Embryonic facial prominence (tissue), 1 donor: Measurements from ENCODE around the gene ZNF195.
"Not testable (repeated sequence)": the region's sequence is repeated elsewhere in the genome, so short reads cannot be mapped to it uniquely, and the experiment has no call there.

Experiments used
- DNase-seq: peaks from one replicate; pipeline ENCODE4 v3.0.0-alpha.2; 2016; ENCODE audit errors: extremely low spot score

ZNF195 gene

DNA sequence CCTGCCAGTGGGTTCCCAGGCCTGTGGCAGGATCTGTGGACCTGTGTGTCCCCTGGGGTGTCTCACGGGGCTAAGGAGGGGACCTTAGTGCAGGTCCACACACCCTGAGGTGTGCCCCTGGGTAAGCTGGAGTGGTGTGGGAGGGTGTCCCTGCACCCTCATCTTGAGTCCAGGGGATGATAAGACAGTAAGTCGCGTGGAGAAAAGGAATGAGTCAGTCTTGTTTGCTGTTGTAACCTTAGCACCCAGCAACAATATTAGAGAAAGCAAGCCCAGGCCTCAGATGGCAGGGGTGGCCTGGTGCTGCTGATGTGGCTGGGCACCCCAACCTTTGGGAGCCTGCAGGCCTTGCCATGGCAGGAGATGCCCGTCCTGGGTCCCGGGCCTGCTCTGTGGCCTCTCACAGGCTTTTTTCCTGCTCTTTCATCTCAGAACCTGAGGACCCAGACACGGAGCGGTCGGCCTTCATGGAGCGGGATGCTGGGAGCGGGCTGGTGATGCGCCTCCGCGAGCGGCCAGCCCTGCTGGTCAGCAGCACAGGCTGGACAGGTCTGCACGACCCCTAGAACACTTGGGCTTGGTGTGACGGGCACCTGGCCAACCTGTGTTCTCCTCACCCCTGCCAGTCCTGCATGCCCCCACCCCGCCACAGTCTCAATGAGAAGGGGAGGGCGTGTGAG, 23.4 kb upstream of the ZNF195 start:
- not testable (repeated sequence) for DNase-seq

DNA sequence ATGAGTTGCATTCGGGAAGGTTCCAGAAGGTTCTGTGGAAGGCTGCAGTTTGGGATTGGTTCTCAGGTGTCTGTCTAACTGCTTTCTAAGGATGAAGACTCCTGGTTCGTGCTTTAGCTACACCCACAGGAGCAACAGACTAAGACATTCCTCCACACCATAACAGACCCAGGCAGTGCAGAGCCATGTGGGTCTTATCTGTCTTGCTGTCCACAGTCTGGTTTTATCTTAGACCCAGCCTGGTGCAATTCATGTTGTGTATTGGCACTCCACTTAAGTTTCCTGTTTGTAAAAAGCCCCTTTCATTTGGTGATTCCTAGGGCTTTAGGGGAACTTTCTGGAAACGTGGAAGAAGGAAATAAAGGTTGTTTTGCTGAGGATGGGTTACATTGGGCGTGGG, 22.1 kb upstream of the ZNF195 start:
- DNase-seq: not testable (repeated sequence)

DNA sequence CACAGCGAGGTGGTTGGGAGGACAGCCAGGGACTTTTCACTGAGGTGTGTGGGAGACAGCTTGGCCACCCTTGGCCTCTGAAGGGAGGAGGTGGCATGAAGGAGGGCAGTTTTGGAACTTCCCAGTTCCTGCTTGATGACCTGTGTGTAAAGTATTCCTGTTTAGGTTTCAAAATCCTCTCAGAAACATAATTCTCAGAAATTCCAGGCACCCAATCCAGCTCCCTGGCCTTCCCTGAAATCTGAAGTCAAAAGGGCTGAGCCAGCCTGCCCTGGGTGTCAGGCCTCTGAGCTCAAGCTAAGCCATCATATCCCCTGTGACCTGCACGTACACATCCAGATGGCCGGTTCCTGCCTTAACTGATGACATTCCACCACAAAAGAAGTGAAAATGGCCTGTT, 19.6 kb upstream of the ZNF195 start:
- DNase-seq: not testable (repeated sequence)

DNA sequence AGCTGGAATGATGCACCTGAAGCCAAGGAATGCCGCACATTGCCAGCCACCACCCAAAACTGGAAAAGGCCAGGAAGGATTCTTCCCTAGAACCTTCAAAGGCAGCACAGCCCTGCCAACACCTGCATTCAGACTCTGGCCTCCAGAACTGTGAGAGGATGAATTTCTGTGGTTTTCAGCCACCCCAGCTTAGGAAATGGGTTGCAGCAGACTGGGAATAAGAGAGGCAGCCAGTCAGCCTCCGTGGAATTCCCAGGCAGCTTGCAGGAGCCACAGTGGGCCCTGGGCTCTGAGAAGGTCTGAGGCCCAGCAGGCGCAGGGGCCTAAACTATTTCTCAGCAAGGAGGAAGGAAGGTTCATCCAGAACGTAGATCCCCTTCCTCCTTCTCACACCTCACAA, 19.2 kb upstream of the ZNF195 start:
- DNase-seq: not testable (repeated sequence)

DNA sequence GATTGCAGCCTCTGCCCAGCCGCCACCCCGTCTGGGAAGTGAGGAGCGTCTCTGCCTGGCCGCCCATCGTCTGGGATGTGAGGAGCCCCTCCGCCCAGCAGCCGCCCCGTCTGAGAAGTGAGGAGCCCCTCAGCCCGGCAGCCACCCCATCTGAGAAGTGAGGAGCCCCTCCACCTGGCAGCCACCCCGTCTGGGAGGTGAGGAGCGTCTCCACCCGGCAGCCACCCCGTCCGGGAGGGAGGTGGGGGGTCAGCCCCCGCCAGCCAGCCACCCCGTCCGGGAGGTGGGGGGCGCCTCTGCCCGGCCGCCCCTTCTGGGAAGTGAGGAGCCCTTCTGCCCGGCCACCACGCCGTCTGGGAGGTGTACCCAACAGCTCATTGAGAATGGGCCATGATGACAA, 18.3 kb upstream of the ZNF195 start:
- DNase-seq: not testable (repeated sequence)

DNA sequence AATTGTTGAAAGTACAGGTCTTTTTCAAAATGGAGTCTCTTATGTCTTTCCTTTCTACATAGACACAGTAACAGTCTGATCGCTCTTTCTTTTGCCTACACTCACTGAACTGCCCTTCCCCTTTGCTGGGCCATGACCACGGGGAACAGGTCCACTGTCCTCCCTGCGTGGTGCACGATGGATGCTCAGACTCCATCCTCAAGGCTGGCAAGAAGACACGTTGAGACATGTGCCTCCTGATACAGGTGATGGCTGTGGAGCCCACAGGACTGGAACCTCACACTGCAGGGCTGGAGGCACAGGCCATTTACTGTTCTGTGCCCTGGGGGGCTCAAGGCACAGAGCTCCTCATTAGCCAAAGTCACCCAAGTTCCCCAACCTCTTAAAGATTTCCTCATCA, 16.5 kb upstream of the ZNF195 start:
- DNase-seq: not testable (repeated sequence)

DNA sequence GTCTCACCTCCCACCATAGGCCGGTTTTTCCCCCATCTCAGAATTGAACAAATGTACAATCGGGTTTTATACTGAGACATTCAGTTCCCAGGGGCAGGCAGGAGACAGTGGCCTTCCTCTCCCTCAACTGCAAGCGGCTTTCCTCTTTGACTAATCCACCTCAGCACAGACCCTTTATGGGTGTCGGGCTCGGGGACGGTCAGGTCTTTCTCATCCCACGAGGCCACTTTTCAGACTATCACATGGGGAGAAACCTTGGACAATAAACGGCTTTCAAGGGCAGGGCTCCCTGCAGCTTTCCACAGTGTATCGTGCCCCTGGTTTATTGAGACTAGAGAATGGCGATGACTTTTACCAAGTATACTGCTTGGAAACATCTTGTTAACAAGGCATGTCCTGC, 16.0 kb upstream of the ZNF195 start:
- DNase-seq: not testable (repeated sequence)

DNA sequence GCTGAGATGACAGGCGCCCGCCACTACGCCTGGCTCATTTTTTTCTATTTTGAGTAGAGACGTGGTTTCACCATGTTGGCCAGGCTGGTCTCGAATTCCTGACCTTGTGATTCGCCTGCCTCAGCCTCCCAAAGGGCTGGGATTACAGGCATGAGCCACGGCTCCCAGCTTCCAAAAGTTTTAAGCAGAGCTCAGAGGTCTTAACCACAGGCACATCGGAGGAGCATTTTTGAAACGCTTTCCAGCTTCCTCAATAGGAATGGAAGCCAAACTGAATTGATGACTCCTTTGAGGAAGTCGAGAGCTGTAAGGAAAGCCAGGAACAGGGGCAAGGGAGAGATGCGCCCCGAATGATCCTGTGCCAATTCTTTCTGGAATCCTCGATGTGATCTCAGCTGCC, 14.5 kb upstream of the ZNF195 start:
- DNase-seq: not testable (repeated sequence)

DNA sequence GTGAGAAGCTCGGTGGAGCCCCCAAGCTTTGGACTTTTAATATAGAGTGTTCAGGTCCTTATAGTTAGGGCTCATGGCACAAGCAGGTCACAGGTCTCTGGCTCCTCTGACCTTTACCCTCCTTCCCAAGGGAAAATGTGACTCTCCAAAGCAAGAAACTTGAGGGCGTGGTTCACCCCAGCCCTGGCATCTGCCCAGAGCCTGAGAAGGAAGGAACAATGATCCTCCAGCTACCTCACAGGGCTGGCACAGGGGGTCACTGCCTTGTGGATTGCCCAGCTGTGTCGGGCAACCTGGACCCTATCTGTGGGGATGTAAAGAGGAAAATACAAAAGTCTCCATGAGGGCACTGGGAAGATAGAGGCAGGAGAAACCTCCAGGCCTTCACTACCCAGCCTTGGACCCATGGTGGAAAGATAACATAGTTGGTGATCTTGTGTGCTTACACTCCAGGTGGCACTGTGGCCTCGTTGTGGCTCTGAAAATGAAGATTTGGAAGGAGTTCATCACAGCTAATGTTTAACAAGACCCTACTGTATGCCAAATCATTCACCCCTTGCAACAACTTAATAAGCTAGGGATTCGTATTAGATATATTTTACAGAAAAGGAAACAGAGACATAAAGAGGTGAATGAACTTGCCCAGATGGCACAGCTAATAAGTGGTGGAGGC, 3.8 kb upstream of the ZNF195 start:
- no peak for DNase-seq

DNA sequence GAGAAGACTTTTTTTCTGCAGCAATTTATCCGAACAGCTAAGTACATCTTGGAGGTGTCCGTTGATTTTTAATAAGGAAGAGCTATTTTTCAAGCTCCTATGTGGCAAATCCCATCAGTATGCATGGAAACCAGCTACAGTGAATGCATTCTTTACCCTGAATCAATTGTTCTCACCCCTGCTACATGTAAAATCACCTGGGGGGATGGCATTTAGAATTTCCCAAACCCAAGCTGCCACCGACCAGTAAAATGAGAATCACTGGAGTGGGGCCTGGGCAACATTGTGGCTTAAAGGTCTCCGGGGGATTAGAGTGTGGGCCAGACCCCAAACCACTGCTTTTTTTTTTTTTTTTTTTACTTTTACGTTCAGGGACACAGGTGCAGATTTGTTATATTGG, 2.8 kb upstream of the ZNF195 start:
- no peak for DNase-seq

DNA sequence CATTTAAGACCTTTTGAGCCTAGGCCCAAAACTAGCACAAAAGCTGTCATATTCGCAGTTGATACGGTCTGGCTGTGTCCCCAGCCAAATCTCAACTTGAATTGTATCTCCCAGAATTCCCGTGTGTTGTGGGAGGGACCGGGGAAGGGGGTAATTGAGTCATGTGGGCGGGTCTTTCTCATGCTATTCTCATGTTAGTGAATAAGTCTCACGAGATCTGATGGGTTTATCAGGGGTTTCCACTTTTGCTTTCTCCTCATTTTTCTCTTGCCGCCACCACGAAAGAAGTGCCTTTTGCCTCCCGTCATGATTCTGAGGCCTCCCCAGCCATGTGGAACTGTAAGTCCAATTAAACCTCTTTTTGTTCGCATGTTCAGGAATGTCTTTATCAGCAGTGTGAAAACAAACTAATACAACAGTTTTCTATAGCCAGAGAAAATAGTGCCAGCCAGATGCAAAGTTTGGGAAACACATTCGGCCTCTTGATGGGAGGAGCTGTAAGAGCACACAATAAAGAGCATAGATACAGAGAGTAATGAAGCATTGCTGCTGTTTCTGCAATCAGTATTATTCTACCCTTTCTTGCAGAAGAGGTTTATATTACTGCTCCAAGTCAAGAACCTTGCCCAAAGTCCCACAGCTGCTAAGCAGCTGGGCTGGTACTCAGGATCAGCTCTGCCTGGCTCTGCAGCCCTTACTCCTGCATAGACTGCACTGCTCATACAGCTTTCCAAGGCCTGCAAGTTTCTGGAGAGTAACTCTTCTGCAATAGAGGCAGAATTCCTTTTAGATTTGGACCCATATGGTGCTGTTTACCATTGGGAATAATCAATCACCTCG, 2.0 kb upstream of the ZNF195 start:
- DNase-seq: no peak

DNA sequence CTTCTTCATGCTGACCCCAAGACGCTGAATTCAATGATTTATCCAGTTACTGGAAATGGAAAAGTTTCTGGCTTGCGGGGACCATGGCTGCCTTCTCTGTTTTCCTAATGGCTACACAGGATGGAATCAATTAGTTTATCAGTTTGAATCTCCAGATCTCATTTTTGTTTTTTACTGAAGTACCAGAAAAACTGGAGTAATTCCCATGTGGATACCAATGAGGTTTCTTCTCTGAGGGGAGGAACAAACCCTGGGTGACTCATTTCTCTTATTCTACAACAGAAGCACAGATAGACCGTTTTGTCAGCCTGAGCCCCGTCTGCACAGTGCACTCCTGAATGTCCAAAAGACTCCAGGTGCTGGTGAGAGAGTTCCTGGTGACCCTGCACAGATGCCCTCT, 3.4 kb downstream of the ZNF195 start:
- no peak for DNase-seq

DNA sequence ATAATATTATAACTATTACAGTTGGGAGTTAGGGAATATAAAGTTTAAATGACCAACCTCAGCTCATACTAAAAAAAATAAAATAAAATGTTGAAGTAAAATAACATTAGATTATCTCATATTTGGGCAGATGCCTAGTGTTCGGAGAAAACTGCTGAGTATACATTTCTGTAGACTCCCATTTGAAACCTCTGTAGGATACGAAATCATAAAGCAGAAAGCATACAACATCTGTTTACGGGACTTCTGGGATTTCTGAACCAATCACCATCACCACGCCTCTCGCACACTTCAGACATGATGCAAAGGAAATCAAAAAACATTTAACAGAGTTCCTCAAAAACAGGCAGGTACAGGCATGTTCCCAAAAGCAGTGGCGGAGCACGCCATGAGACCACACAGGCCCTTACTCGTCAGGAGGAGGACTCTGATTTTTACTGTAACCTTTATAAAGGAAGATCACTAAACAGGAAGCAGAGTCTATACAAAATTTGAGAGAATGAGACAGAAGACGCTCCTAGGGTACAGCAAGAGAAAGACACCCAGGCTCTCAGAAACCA, 8.6 kb downstream of the ZNF195 start:
- no peak for DNase-seq

DNA sequence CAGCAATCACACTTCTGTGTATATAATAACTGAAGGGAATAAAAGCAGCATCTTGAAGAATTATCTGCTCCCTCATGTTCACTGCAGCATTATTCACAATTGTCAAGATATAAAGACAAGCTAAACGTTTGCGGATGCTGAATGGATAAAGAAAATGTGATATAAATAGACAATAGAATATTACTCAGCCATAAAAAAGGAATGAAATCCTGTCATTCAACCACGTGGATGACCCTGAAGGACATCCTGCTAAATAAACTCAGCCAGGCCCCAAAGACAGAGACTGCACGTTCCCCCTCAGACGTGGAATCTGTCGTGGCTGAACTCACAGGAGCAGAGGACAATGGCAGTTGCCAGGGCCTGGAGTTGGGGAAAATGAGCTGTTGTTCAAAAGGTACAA, 9.6 kb downstream of the ZNF195 start:
- DNase-seq: no peak

DNA sequence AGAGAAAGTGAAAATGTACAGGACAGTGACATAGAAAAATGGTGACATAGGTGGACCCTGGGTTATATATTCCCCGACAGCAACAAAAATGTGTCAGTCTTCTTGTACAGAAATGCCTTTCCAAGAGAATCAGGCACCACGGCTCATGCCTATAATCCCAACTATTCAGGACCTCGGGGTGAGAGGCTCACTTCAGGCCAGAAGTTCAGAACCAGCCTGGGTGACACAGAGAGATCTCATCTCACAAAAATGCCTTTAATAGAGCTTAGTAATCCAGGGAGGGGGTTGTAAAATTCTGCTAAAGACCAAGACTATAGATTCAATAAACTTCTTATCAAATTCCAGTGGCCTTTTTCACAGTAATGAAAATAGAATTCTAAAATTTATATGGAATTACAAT, 10.7 kb downstream of the ZNF195 start:
- no peak for DNase-seq

DNA sequence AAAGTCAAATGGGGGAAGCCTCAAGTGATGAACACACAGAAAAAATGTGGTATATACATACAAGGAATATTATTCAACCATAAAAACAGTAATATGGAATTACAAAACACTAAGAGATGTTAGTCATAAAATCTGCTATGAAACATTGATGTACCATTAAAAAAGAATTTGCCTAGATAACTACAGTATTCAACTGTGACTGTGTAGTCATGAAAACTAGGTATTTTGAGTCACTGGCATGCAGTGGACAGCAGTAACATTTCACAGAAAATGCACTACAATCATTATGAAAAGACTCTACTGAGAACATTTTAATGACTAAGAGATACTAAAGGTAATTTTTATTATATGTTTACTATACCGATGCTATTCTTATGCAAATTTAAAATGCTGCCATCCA, 11.7 kb downstream of the ZNF195 start:
- no peak for DNase-seq

DNA sequence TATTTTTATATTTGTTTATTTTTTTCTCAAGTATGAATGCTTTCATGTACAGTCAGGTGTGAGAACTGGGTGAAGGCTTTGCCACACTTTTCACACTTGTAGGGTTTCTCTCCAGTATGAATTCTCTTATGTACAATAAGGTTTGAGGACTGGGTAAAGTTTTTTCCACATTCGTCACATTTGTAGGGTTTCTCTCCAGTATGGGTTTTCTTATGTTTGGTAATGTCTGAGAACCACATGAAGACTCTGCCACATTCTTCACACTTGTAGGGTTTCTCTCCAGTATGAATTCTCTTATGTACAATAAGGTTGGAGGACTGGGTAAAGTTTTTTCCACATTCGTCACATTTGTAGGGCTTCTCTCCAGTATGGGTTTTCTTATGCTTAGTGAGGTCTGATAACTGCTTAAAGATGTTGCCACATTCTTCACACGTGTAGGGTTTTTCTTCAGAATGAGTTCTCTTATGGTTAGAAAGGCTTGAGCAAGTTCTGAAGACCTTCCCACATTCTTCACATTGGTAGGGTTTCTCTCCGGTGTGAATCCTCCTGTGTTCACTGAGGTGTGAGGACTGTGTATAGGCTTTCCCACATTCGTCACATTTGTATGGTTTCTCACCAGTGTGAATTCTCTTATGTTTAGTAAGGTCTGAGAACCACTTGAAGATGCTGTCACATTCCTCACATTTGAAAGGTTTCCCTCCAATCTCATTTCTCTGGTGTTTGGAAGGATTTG, 19.7 kb downstream of the ZNF195 start:
- DNase-seq: no peak

DNA sequence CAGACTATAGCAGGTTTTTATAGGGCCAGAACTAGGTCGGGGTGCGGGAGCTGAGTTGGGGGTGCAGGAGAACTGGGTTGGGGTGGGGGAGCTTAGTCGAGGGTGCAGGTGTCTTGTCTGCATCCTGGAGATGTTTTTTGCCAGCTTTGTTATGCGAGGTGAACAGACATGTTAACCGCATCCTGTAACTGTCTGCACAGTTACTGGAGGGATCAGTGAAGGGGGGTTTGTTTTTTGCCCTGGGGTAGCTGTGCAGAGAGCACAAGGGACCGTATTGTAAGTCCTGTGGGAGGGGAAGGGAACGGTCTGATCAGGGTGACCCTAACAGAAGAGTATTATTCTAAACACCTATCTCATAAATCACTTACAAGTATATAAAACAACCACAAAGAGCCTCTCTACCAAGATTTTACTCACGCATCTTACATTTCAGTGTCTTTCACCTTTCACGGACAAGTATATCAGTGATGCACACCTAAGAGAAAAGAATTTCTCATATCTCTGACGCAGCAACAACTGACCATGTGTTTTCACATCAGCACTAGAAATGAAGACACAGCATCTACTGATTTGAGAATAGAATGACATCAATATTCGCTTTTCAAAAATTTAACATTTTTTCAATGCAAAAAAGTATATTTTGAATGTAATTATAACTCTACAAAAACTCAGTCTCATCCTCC, 20.8 kb downstream of the ZNF195 start:
- DNase-seq: no peak

DNA sequence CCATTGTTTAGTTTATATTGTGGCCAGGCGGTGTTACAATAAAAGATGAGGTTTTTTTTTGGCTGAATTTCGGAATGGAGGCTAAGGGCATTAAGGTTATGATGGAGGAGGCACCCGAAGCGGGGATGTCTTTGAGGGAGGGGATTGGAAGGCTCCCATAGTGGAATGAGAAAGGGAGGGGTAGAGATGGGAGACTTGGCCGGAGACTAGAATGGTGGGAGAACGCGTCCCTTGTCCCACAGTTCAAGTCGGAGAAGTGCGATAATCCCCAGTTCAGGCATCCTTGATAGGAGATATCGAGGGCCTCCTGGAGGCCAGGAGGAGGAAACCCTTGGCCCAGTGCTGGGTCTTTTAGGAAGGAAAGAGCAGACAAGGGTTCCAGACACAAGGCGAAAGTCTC, 21.6 kb downstream of the ZNF195 start:
- no peak for DNase-seq

DNA sequence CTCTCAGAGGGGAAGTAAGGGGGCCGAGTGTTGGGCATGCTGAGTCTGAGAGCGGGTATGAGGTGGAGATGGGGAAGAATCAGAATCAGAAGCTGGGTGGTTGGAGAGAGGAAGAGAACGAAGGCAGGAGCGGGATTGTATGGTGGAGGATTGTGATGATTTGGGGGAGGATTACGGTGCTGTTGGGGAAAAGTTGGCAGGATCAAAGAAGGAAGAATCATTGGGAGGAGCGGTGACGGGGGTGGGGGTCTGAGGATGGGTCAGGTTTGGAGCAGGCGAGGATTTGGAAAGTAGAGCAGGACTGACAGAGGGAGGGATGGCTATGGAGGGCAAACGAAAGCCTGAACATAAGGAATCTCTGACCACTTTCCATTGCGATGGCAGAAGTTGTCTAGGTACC, 22.1 kb downstream of the ZNF195 start:
- no peak for DNase-seq

DNA sequence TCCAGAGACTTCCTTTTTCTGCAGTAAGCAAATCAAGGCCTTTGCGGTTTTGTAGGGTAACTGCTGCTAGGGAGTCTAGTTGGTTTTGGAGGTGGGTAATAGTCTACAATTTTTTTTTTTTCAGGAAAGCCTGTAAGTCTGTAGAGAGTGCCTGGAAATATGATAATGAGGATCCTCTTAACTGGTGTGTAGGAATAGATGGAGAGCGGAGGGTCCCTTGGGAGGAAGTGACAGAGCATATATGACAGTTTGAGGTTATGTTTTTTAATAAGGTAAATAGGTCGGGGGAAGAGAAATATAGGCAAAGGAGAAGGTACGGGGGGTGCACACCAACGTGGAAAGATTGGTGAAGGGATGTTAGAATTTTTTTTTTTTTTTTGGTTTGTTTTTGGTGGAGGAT, 25.9 kb downstream of the ZNF195 start:
- no peak for DNase-seq
